ENCODE data around the gene PHF2. TPM values are rescaled to one million over a fixed set of nuclear protein-coding genes. Genes with fewer than 3 reads are reported as not detected.

The PHF2 gene
- total RNA-seq, 2 experiments from 2014 or later, result 16.0 to 16.2 TPM

- H3K36me3 Mint-ChIP-seq, result no peaks in the 10 kb centered on the region
- H3K27ac Mint-ChIP-seq, result no peak overlapping the region
- CTCF ChIA-PET, result no interaction called here
- DNase-seq, result no peak
- intact Hi-C loops (cut with micrococcal nuclease), result no loop called here
- no peaks in the 10 kb centered on the region for H3K27me3 Mint-ChIP-seq
- POLR2A ChIA-PET, result no interaction called here
- H3K4me3 Mint-ChIP-seq, result no peak overlapping the region
- H3K4me1 Mint-ChIP-seq (ENCODE audit: low read depth), result peaks cover 37% of the 10 kb centered on the region
- H3K9me3 Mint-ChIP-seq, result no peaks in the 10 kb centered on the region
Measured at GRCh38 chr9:93590609-93591234, 14.3 kb downstream of the PHF2 start.

DNA sequence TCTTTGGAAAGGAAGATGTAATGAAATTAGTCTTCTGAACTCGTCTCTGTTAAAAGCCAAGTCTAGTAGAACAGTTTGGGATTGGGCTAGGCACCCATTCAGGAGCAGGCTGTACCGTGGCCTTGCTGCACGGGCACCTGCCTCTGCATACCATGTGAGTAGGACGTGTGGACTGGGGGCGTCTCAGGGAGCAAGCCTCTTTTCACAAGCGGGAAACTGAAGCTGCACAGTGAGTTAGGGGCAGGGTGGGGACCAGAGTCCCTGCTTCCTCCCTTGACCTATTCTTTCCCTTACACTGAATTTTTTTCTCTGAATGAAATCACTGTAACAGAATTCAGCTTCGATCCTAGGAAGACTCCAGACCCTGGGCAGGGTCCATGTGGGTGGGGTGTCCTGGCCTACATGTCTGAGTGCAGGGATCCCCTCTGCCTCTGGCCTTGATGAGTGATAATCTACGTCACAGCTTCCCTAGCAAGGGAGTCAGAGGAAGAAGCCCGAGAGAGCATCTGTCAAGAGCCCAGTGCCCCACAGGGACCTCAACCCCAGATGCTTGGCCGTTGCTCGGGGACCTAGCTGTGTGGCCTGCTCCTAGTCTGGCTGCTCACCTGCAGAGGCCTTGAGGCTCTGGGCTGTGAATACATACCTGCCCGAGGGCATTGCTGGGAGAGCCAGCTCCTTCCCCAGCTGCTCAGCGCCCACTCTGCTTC, 15.1 kb downstream of the PHF2 start:
- Mint-ChIP-seq H3K4me1 (ENCODE audit: low read depth) (peaks cover 38% of the 10 kb centered on the region), H3K36me3 (no peaks in the 10 kb centered on the region), H3K9me3 (no peaks in the 10 kb centered on the region), H3K27ac (no peak overlapping the region), H3K27me3 (no peaks in the 10 kb centered on the region), H3K4me3 (no peak overlapping the region)
- ChIA-PET POLR2A (interaction anchor here (0.8 kb wide), 1 partner anchor 13 kb away, joined by 3 read pairs; no protein-coding TSS in a partner anchor), CTCF (no interaction called here)
- DNase-seq, result no peak
- intact Hi-C loops (cut with micrococcal nuclease), result no loop called here

- no peak overlapping the region for H3K27ac Mint-ChIP-seq
- H3K27me3 Mint-ChIP-seq, result no peaks in the 10 kb centered on the region
- H3K4me1 Mint-ChIP-seq (ENCODE audit: low read depth), result peaks cover 31% of the 10 kb centered on the region
- no peak overlapping the region for H3K4me3 Mint-ChIP-seq
- POLR2A ChIA-PET, result interaction anchor here (0.8 kb wide), 1 partner anchor 13 kb away, joined by 3 read pairs; no protein-coding TSS in a partner anchor
- CTCF ChIA-PET, result interaction anchor here (0.6 to 1.0 kb wide), 2 partner anchors 41 to 1477 kb away, joined by 3 to 4 read pairs; partner anchors contain the start of gene SPTLC1
- no peaks in the 10 kb centered on the region for H3K36me3 Mint-ChIP-seq
- no peak for DNase-seq
- no peaks in the 10 kb centered on the region for H3K9me3 Mint-ChIP-seq
- intact Hi-C loops (cut with micrococcal nuclease), result no loop called here
Measured at GRCh38 chr9:93592008-93592642, 15.7 kb downstream of the PHF2 start.

GRCh38 chr9:93592643-93593021, 16.2 kb downstream of the PHF2 start:
- no peaks in the 10 kb centered on the region for H3K27me3 Mint-ChIP-seq
- H3K36me3 Mint-ChIP-seq, result no peaks in the 10 kb centered on the region
- no peaks in the 10 kb centered on the region for H3K9me3 Mint-ChIP-seq
- CTCF ChIA-PET, result interaction anchor here (0.6 to 1.0 kb wide), 2 partner anchors 41 to 1477 kb away, joined by 3 to 4 read pairs; partner anchors contain the start of gene SPTLC1
- H3K27ac Mint-ChIP-seq, result no peak overlapping the region
- POLR2A ChIA-PET, result no interaction called here
- no peak overlapping the region for H3K4me3 Mint-ChIP-seq
- DNase-seq, result no peak
- H3K4me1 Mint-ChIP-seq (ENCODE audit: low read depth), result peaks cover 33% of the 10 kb centered on the region
- intact Hi-C loops (cut with micrococcal nuclease), result no loop called here

DNA sequence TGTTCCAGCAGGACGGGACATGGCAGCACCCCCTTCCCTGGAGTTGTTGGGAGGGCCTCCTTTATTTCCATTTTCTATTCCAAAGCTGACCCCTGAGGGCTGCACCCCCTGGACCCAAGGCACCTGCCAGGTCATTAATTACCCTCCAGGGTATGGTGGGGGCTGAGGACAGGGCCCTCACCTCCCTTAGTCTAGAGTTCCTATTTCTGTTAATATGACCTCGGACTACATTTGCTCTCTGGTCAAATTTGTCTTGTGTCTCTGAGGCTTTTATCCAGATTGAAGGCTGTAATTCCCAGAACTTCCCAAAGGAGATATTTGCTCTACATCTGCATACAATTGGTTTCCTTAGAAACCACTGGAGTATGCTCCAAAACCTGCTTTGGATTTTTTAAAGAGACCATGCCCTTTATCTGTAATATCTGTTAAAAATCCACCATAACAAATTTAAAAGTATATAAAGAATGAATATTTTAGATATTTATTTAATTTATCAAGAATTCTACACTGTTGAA, 16.8 kb downstream of the PHF2 start:
- DNase-seq, result no peak
- Mint-ChIP-seq H3K4me1 (ENCODE audit: low read depth) (peaks cover 36% of the 10 kb centered on the region), H3K9me3 (no peaks in the 10 kb centered on the region), H3K27ac (no peak overlapping the region), H3K36me3 (no peaks in the 10 kb centered on the region), H3K4me3 (no peak overlapping the region), H3K27me3 (no peaks in the 10 kb centered on the region)
- intact Hi-C loops (cut with micrococcal nuclease), result no loop called here
- ChIA-PET POLR2A (no interaction called here), CTCF (interaction anchor here (0.6 to 1.0 kb wide), 3 partner anchors 42 to 1794 kb away, joined by 3 to 4 read pairs (median 4); partner anchors contain the start of gene SPTLC1)

DNA sequence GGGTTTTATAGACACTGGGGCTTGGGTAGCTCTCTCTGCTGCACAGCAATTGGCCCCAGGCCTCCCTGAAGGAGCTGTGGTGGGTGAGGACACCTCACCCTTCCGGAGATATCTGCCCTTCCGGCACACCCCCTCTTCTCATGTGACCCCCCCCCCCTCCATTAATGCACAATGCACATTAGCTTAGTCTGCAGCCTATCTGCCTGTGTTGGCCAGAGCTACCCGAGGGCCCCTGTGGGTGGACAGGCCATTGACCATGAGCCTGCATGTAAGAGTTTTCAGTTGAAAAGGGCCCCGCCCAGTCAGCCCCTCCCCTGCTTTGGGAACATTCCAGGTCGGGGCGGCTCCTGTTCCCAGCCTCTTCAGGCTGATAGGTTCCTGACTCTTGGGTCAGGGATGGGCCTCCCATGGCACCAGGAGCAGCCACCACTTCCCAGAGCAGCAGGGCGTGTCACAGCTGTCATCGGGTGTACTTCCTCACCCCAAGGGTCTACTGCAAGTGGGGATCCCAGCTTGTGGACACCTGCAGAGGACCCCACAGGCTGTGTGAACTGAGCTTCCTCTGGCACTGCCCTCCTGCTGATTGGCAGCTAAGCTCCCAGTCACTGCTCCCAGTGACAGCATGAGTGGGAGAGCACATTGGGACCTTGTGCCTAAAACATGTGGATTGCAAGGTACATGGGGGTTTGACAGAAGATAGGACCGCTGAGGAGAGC, 17.8 kb downstream of the PHF2 start:
- DNase-seq, result no peak
- H3K4me1 Mint-ChIP-seq (ENCODE audit: low read depth), result peaks cover 39% of the 10 kb centered on the region
- intact Hi-C loops (cut with micrococcal nuclease), result no loop called here
- no peak overlapping the region for H3K27ac Mint-ChIP-seq
- POLR2A ChIA-PET, result no interaction called here
- H3K27me3 Mint-ChIP-seq, result no peaks in the 10 kb centered on the region
- no peak overlapping the region for H3K4me3 Mint-ChIP-seq
- no peaks in the 10 kb centered on the region for H3K36me3 Mint-ChIP-seq
- H3K9me3 Mint-ChIP-seq, result no peaks in the 10 kb centered on the region
- CTCF ChIA-PET, result no interaction called here

DNA sequence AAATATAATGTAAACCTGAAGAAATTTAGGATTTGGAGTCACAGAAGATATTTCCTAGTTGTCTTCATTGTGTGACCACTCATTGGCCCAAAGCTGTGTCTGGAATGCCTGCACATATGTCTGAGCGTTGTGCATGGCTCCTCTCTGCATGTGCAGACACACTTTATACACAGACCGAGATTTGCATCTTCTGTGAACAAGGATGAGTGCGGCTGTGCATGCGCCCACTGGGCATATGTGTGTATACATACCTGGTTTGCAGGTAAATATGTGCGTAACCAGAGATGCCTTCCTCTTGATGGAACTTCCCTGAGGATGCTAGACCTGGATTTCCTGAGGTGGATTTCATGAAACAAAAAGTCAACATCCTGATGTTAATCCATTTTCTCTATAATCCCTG, 19.1 kb downstream of the PHF2 start:
- Mint-ChIP-seq H3K36me3 (no peaks in the 10 kb centered on the region), H3K27me3 (no peaks in the 10 kb centered on the region), H3K9me3 (no peaks in the 10 kb centered on the region), H3K4me3 (no peak overlapping the region), H3K27ac (no peak overlapping the region), H3K4me1 (ENCODE audit: low read depth) (peaks cover 43% of the 10 kb centered on the region)
- ChIA-PET CTCF (no interaction called here), POLR2A (no interaction called here)
- no peak for DNase-seq
- intact Hi-C loops (cut with micrococcal nuclease), result no loop called here

DNA sequence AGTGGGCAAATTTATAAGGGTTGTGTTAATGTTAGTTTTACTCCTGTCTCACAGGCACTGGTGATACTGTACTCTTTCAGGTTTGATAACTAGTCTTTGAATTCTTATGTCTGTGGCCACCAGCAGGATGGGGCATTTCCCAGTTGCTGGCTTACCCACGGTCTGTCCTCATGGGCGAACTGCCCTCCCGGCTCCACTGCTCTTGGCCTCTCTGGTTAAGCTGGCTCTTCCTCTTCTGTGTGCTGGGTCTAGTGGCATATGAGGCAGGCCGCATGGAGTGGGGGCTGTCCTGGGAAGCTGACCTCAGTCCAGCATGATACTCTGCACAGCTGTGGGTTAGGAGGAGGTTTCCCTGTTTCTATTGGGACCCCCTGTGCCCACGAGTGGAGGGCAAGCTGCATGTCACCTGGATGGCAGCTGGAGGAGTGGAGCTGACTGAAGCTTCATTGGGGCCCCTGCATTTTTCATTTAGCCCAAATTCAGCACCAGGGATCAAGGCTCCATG, 19.5 kb downstream of the PHF2 start:
- H3K4me1 Mint-ChIP-seq (ENCODE audit: low read depth), result peaks cover 47% of the 10 kb centered on the region
- no peaks in the 10 kb centered on the region for H3K9me3 Mint-ChIP-seq
- H3K27me3 Mint-ChIP-seq, result no peaks in the 10 kb centered on the region
- DNase-seq, result no peak
- H3K36me3 Mint-ChIP-seq, result no peaks in the 10 kb centered on the region
- intact Hi-C loops (cut with micrococcal nuclease), result no loop called here
- POLR2A ChIA-PET, result interaction anchor here (0.6 kb wide), 1 partner anchor 21 kb away, joined by 4 read pairs; no protein-coding TSS in a partner anchor
- H3K4me3 Mint-ChIP-seq, result no peak overlapping the region
- H3K27ac Mint-ChIP-seq, result no peak overlapping the region
- CTCF ChIA-PET, result no interaction called here

DNA sequence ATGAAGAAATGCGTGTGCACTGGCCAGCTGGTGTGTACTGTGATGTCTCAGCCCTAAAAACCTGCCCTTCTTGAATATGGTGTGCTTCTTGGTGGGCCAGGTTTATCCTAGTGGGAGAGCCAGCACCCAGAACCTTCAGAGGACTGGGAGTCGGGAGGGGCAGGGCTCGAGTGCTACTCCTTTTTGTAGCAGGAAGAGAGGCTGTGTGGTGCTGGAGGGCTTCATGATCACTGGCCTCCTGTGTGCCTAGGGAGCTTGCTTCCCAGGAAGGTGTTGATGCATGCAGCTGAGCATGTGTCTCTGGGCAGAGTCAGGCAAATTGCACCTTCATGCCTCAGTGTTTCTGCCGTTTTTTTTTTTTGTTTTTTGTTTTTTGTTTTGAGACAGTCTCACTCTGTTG, 20.0 kb downstream of the PHF2 start:
- Mint-ChIP-seq H3K27me3 (no peaks in the 10 kb centered on the region), H3K4me1 (ENCODE audit: low read depth) (peaks cover 51% of the 10 kb centered on the region), H3K27ac (no peak overlapping the region), H3K4me3 (no peak overlapping the region), H3K9me3 (no peaks in the 10 kb centered on the region), H3K36me3 (no peaks in the 10 kb centered on the region)
- intact Hi-C loops (cut with micrococcal nuclease), result no loop called here
- POLR2A ChIA-PET, result interaction anchor here (0.6 kb wide), 1 partner anchor 22 kb away, joined by 4 read pairs; no protein-coding TSS in a partner anchor
- DNase-seq, result no peak
- CTCF ChIA-PET, result interaction anchor here (1.0 kb wide), 1 partner anchor 30 kb away, joined by 3 read pairs; no protein-coding TSS in a partner anchor

DNA sequence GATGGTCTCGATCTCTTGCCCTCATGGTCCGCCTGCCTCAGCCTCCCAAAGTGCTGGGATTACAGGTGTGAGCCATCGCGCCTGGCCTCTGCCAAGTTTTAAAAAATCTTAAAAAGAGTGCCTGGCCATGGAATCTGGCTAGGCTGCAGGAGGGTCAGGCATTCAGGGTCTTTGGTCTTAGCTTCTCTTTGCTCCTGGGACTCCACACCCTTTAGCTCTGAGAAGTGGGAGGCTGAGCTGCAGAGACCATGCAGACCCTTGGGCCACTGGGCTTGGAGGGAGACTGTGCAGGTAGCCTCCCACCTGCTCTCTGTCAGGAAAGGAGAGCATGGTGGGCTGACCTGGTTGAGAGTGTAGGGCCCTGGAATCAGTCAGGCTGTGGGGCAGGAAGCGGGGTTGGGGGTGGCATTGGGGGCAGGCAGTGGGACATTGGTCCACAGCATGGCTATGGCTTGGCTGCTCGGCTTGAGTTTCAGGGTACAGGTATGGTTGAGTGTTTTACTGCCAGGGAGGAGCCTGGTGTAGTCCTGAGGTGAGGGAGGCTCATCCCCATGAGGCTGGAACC, 20.8 kb downstream of the PHF2 start:
- DNase-seq, result no peak
- no peak overlapping the region for H3K27ac Mint-ChIP-seq
- H3K27me3 Mint-ChIP-seq, result no peaks in the 10 kb centered on the region
- no peak overlapping the region for H3K4me3 Mint-ChIP-seq
- peaks cover 51% of the 10 kb centered on the region for H3K4me1 Mint-ChIP-seq (ENCODE audit: low read depth)
- POLR2A ChIA-PET, result no interaction called here
- intact Hi-C loops (cut with micrococcal nuclease), result no loop called here
- CTCF ChIA-PET, result interaction anchor here (1.0 kb wide), 1 partner anchor 31 kb away, joined by 3 read pairs; no protein-coding TSS in a partner anchor
- no peaks in the 10 kb centered on the region for H3K9me3 Mint-ChIP-seq
- no peaks in the 10 kb centered on the region for H3K36me3 Mint-ChIP-seq

DNA sequence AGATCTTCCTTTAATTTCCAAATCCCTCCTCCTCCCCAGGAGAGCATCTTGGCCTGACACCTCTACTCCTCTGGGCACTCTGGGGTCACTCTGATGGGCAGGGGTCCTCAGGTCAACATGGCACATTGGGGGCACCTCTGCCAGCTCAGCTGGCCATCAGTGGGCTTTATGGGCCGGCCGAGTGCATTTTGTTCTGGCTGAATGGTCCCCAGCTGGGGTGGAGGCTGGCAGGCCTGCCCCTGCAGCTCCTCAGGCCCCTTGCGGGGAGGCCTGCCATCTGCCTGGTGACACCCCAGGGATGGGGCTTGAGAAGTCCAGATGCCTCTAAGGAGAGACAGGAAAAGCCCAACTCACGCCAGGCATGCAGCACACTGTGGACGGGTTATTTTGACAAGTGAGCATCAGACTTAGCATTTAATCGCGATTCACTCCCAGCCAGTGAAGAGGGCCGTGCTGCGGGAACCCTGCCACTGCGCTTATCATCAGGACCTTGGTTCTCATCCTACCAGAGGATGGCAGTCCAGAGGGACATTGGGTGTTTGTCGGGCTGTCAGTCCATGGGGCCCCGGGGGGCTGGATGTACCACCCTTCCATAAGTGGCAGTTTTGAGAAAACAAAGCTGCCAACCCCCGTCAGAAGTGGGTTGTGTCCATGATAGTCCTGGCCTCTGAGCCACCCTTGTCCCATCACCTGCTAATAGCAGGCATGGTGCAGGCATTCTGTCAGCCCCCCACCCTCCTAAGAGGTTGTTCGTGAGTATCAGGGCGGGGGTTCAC, 21.7 kb downstream of the PHF2 start:
- CTCF ChIA-PET, result no interaction called here
- no peaks in the 10 kb centered on the region for H3K36me3 Mint-ChIP-seq
- peaks cover 47% of the 10 kb centered on the region for H3K4me1 Mint-ChIP-seq (ENCODE audit: low read depth)

More for the DNA sequence above, 21.7 kb downstream of the PHF2 start:
- Mint-ChIP-seq H3K27me3 (no peaks in the 10 kb centered on the region), H3K27ac (no peak overlapping the region), H3K4me3 (no peak overlapping the region), H3K9me3 (no peaks in the 10 kb centered on the region)
- no peak for DNase-seq
- POLR2A ChIA-PET, result no interaction called here
- intact Hi-C loops (cut with micrococcal nuclease), result no loop called here

All from activated CD4-positive, alpha-beta memory T cell treated with anti-CD3 and anti-CD28 coated beads for 36 hours (primary cell).